Activated CD4-positive, alpha-beta T cell treated with anti-CD3 and anti-CD28 coated beads, Interleukin-2, Interleukin-6, amounts not matched to agents 100 ng/mL and 50 ng/mL, durations not matched to agents 16 hours and 8 hours (primary cell): ENCODE measurements around the gene SKAP1.
"Not testable (repeated sequence)": the region's sequence is repeated elsewhere in the genome, so short reads cannot be mapped to it uniquely, and the experiment has no call there.

Experiments
- DNase-seq: peaks from one replicate; pipeline ENCODE4 v3.0.0-alpha.2; 2020

Gene SKAP1

GRCh38 chr17:48198950-48199541, 231.0 kb downstream of the SKAP1 start:
- DNase-seq: no peak

DNA sequence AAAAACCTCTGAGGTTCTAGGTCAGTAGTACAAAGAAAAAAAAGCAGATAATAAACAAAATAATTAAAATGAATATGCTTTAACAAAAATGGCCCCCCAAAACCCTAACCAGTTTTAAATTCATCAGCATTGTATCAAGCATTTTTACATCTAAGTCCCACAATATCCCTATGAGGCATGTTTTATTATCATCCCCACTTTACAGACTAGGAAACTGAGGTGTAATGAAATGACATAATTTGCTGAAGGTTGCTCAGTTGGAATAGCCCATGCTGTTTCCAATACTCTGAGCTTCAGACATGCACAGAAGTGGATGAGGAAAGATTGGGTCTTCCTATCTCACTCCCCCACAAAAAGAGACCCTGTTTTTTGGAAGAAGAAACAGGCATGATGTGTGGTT, 234.1 kb downstream of the SKAP1 start:
- DNase-seq: no peak

GRCh38 chr17:48194097-48194550, 235.9 kb downstream of the SKAP1 start:
- no peak for DNase-seq

DNA sequence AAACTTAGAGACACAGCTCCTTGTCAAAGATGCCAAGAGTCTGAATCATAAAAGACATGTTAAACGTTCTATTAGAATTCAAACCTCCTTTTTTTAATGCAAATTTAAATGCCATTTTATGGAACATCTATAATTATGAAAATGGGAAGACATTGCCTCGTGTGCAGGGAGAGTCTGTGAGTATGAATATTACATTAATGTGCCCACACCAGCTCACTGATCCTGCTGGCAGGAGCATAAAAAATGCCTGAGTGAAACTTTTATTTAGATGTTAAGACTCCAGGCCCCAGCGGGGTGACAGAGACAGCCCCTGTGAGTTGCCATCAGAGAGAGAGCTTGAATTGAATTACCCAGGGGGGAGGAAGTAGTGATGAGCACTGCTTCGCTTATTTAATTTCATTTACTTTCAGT, 237.7 kb downstream of the SKAP1 start:
- no peak for DNase-seq

DNA sequence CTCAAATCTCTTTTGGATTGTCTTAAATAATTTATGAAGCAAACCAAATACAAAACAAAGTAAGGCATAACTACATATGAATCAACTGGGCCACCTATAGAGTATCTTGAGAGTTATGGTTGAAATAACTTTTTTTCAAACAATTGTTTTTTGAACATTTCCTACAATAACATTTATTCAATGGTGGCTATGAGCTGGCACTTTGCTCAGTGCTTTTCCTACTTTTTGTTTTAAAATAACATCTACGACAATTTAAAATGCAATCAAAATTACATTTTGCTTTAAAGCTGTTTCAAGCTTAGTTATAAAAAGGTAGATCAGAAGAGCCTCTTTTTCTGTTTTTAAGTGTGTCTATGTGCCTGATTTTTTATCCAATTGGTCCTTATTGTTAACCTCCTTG, 238.7 kb downstream of the SKAP1 start:
- no peak for DNase-seq

GRCh38 chr17:48190871-48191270, 239.1 kb downstream of the SKAP1 start:
- DNase-seq: no peak

DNA sequence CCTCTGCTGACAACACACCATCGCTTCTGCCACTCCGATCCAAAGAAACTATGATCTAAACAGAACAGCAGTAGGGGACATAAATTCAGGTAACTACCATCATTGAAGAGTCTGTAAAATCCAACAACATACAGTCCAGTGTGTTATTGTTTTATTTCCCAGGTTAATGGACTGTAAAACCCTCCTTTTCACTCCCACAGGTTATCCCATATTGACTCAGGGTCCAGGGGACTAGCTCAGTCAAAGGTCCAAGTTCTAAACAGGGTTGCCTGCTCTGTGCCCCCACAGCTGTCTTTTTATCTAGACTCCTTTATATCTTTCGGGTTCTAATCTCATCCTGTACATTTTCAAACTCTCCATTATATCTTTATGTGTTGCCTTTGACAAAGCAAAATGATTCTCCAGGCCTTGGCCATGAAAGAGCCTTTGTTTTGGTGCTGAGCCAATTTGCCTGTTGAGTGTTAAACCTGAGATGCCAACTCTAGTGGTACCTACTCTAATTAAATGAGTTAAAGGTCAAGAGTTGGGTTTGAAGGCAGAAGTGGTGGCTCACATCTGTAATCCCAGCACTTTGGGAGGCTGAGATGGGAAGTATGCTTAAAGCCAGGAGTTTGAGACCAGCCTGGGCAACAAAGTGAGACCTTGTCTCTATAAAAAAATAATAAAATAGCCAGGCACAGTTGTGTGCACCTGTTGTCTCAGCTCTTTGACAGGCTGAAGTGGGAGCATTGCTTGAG, 242.0 kb downstream of the SKAP1 start:
- no peak for DNase-seq

GRCh38 chr17:48186317-48186716, 243.7 kb downstream of the SKAP1 start:
- not testable (repeated sequence) for DNase-seq

DNA sequence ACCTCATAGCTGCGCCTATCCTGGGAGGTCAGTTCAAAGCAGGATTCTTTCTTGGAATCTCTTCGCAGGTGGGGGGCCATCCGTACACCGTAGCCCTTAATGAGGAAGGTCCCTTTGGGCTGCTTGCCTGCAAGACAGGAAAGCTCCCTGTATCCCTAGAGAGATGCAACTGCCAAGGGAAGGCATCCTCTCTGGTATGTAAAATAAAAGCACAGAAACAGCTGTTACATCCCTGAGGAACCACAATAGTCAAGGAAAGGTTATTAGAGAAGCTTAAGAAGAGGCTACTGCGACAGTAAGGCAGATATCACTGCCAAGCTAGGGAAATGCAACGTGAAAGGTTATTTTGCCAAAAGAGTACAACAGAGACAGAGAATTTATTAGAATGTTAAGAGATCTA, 245.3 kb downstream of the SKAP1 start:
- DNase-seq: no peak

DNA sequence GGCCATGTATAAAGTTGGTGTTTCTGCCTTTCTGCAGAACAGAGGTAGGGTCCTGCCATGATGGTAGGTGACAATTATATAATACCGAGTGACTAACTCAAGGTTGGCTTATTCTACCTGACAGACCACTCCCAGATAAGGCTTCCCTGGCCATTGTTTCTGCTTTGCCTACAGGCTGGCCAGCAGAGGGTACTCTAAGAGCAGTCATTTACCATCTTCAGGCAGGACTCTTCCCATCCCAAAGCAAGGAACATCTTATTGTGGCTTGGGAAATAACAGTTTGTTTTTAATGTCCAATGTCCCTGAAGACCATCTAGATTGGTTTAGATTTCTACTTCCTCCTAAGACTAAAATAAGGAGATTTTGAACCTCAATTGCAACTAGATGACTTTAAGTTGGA, 248.4 kb downstream of the SKAP1 start:
- no peak for DNase-seq

DNA sequence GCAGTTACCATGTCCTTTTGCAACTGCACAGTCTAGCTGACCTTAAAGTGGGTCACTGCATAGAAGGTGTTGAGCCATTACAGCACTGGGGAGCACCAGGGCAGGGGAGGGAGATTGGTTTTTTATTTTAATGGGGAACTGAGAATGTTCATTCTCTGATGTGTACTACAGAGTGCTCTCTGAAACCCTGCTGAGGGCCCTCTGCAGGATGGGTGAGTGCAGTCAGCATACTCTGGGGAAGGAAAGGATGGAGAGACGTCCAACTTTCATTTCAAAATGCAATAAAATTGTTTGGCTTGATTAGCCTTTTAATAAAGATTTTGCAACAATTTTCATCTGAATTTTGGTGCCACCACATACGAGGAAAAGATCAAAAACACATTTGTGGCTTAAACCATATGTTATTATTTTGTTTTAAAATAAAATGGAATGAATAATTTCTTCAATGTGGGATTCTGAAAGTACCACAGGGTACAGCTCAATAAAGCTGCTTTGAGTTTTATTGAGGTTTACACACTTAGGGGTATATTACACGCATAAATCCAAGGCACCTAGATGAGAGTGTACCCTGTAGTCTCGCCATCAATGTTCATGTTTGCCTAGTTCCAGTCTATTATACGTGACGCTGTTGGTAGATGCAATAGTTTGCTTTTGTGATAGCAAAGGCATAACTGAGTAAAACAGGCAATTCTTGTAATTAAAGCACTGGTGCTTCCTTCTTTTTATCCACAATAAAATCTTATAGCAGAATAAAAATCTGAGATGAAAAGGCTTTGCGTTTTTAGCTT, 249.0 kb downstream of the SKAP1 start:
- DNase-seq: no peak

- no peak for DNase-seq
These were observed 250.7 kb downstream of the SKAP1 start for GRCh38 chr17:48179071-48179945.

DNA sequence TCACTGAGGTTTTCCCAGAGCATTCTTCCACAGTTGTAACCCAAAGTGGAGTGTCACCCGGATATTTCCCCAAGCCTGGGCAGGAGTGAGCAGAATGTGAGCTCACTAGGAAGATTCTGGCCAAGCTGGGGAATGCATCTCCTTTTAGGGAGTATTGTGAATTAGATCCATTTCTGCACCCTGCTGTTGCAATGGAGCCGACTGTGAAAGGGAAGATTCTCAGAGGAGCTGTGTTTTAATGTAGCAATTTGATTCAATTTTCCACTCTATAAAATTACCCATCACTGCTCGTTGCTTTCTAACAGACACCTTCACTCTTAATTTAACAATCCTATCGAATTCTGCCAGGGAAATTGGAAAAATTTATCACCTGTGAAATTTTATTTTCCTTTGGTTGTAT, 251.7 kb downstream of the SKAP1 start:
- no peak for DNase-seq

- no peak for DNase-seq
These were observed 252.2 kb downstream of the SKAP1 start for GRCh38 chr17:48177816-48178215.

DNA sequence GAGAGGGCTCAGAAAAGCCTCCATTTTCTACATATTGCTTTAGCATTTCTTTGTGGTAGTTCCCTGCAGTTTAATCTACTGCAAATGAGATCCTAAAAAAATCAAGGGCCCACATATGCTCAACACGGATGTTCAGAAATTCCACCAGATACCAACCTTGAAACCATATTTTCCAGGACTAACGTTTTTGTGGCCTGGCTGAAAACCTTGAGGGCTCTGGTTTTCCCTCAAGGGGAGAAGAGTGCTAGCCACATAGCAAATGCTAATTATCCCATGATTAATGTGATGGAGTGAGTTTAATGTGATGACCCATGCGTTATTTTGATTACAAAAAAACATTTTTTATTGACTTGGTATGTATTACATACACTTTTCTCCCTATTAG, 253.6 kb downstream of the SKAP1 start:
- no peak for DNase-seq

DNA sequence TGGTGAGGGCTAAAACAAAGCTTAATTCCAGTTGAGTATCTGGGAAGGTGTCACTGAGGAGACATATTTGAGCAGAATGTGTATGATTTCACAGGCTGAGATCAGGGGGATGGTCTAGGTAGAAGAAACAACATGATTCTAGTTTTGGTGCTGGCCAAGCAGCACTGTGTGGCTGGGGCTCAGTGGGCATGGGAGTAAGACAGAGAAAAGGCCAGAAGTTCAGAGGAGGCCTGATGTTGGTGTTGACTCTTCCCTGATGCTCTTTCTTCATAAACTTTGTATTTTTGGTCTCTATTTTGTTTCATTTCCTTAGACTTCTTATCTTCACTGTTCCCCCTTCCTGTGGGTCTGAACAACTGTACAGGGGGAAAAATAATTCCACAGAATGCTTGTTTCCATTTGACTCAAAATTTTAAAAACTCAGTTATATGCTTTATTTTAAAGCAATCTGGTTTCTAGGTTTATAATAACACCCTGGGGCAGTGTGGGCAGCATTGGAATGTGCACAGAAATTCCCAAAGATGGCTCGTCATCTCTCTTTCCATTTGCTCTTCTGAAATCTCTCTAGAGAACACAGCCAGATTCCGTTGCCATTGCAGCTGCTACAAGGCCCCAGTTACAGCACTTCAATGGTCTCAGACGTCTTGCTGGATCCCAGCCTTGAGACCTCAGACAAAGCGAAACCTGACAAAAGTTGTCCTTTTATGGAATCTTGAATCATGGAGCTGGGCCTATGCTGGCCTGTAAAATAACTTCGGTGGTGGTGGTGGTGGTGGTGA, 254.1 kb downstream of the SKAP1 start:
- no peak for DNase-seq

DNA sequence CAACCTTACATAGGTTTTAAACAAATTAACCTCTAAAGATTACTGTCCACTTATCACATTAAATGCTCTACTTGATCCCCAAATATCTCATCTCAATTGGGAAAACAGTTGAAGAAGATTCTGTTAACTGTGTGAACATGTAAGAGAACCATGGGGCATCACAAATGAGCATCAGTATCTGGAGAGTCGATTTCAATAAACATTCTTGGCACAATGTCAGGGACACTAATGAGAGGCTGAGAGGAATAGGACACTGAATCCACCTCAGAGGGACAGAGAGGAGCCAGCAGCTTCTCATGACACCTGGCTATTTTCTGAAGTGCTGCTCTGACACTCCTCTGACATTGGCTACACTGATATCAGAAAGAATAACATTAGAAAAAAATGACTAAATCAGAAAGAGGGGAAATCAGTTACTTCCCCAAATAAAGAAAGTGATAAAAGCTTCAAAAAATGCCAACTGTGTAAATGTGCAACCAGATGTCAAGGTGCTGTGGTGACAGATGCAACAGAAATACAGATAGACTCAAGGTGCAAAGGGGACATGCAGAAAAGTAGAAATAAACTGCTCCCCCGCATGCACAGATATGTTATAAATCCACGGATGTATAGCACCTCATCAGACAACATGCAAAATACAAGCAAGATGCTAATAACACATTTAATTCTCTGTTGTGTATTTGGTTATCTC, 255.0 kb downstream of the SKAP1 start:
- DNase-seq: no peak

- DNase-seq: no peak
These were observed 256.6 kb downstream of the SKAP1 start for GRCh38 chr17:48173191-48173984.

DNA sequence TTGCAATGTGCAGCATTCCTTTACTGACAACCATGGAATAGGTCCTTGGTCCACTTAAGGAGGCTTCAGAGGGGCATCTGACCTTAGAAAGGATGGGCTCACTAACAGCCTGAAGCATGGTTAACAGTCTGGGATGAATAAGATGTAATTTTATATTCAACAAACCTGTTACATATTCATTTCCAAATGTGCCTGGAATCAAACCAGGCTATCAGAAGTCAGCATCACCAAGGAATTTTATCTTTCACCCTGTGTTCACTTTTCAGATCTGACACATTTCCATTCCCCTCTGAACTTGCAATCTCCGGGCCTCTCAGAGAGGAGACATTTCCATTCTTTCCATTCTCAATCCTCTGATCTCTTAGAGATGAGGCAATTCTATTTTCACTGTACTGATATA, 260.1 kb downstream of the SKAP1 start:
- no peak for DNase-seq

DNA sequence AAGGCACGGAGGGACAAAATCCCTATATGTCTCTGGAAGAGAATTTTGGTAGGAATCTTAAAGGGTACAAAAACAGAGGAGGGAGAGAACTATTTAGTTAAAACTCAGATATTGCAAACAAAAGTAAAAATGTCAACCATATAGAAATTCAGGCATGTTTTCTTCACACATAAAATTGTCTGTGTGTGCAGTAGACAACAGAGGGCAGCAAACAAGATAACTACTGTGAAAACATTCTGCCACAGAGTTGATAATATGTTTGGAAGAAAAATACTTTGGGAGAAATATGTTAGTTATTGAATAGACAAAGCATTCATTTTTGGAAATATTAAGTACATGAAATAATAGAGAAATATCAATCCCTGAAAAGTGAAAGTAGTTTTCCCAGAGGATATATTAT, 266.2 kb downstream of the SKAP1 start:
- no peak for DNase-seq
